ENCODE data around the gene PPP1R12A.

PPP1R12A gene

GRCh38 chr12:79929065-79929464, 5.8 kb downstream of the PPP1R12A start:
- no peak for DNase-seq (ENCODE audit: low spot score)
- no peak for TF ChIP-seq CTCF (conservative IDR thresholded peaks at IDR 0.05; ENCODE audit: low read depth)
- POLR2A ChIA-PET (ENCODE audit: low non-redundant PET), result no interaction called here
- H3K27ac ChIP-seq, result no peak overlapping the region
- CTCF ChIA-PET, result interaction anchor here (0.8 kb wide), 1 partner anchor 14 kb away, joined by 3 read pairs; no protein-coding TSS in a partner anchor

GRCh38 chr12:79927772-79928474, 7.0 kb downstream of the PPP1R12A start:
- CTCF ChIA-PET, result interaction anchor here (0.6 kb wide), 1 partner anchor 23 kb away, joined by 3 read pairs; no protein-coding TSS in a partner anchor
- TF ChIP-seq CTCF (conservative IDR thresholded peaks at IDR 0.05; ENCODE audit: low read depth), result no peak
- H3K27ac ChIP-seq, result no peak overlapping the region
- no peak for DNase-seq (ENCODE audit: low spot score)
- POLR2A ChIA-PET (ENCODE audit: low non-redundant PET), result no interaction called here

- ChIA-PET CTCF (no interaction called here), POLR2A (ENCODE audit: low non-redundant PET) (no interaction called here)
- H3K27ac ChIP-seq, result no peak overlapping the region
- no peak for TF ChIP-seq CTCF (conservative IDR thresholded peaks at IDR 0.05; ENCODE audit: low read depth)
- DNase-seq (ENCODE audit: low spot score), result no peak
These were observed 7.9 kb downstream of the PPP1R12A start for GRCh38 chr12:79926951-79927350.

- CTCF ChIA-PET, result no interaction called here
- no peak for TF ChIP-seq CTCF (conservative IDR thresholded peaks at IDR 0.05; ENCODE audit: low read depth)
- no peak for DNase-seq (ENCODE audit: low spot score)
- no peak overlapping the region for H3K27ac ChIP-seq
- POLR2A ChIA-PET (ENCODE audit: low non-redundant PET), result no interaction called here
These were observed 9.4 kb downstream of the PPP1R12A start for GRCh38 chr12:79925492-79925891.

GRCh38 chr12:79921786-79922185, 13.1 kb downstream of the PPP1R12A start:
- no peak overlapping the region for H3K27ac ChIP-seq
- POLR2A ChIA-PET (ENCODE audit: low non-redundant PET), result no interaction called here
- CTCF ChIA-PET, result no interaction called here
- TF ChIP-seq CTCF (conservative IDR thresholded peaks at IDR 0.05; ENCODE audit: low read depth), result no peak
- DNase-seq (ENCODE audit: low spot score), result no peak

GRCh38 chr12:79920421-79921238, 14.3 kb downstream of the PPP1R12A start:
- no peak for DNase-seq (ENCODE audit: low spot score)
- H3K27ac ChIP-seq, result no peak overlapping the region
- TF ChIP-seq CTCF (conservative IDR thresholded peaks at IDR 0.05; ENCODE audit: low read depth), result no peak
- ChIA-PET CTCF (no interaction called here), POLR2A (ENCODE audit: low non-redundant PET) (no interaction called here)
